NCI-H1417 treated with DMSO at 0.1 percent for 48 hours (cell line): ENCODE results near the gene PKIG.
"Not testable (repeated sequence)": the region's sequence is repeated elsewhere in the genome, so short reads cannot be mapped to it uniquely, and the experiment has no call there.

Experiments
- DNase-seq: peaks from one replicate; lab custom pipeline; 2025; lab: John Stamatoyannopoulos, UW

The PKIG gene

DNA sequence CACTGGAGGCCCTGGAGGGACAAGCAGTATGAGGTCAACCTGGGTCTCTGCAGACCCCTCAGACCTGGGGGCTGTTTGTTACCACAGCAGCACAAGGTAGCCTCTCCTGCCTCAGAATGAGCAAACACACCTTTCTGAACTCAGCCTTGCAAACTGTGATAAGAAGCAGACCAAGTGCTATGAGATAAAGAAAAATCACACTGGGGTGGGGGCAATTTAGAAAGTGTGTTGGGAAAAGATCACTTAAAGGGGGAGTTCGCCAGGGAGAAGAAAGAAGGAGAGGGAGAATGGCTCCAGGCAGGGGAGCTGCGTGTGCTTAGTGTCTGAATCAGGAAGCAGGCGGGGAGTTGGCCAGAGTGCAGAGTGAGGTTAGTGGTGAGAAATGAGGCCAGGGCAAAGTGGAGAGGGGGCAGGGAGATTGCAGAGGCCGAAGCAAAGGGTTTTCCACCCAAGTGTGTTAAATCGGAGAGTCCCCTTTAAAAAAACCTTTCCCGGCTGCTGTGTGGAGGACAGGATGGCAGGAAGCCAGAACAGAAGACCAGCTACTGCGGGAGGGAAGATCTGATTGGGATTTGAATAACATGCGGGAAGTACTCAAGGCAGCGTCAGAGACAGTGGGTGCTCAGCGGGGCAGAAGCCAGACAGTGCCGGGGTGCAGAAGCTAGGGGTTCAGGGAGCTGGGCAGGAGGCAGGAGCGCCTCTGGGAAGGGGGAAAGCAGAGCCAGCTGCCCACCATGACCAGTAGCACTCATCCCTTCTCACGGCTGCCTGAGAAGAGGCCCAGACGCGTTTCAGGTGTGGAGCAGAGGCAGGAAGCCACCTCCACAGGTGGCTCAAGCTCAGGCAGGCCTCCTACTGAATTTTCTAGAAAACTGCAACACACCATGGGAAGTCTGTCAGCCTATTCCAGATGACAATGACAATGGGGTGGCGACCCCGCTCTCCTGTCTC lies 60.1 kb downstream of the PKIG start:
- no peak for DNase-seq

GRCh38 chr20:44643154-44643519 lies 60.8 kb downstream of the PKIG start:
- no peak for DNase-seq

GRCh38 chr20:44643596-44644229 lies 61.3 kb downstream of the PKIG start:
- DNase-seq, result no peak

DNA sequence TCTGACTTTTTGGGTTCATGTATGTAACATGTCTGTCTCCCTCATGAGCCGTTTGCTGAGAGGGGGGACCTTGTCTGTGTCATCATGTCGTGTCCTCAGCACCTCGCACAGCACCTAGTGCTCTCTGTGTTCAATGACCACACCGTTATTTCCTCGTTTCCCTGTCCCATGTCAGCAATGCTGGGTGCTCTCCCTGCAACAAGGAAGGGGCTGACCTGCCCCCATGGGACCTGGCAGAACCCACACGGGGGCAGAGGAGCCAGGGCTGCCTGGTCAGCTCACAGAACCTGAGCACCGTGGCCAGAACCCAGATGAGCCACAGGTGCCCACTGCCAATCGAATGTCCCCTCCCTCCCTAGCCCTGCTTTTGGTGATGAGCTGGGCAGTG lies 61.8 kb downstream of the PKIG start:
- DNase-seq, result no peak

GRCh38 chr20:44644667-44645131 lies 62.3 kb downstream of the PKIG start:
- no peak for DNase-seq

- no peak for DNase-seq
These were observed 63.8 kb downstream of the PKIG start for GRCh38 chr20:44646023-44646640.

DNA sequence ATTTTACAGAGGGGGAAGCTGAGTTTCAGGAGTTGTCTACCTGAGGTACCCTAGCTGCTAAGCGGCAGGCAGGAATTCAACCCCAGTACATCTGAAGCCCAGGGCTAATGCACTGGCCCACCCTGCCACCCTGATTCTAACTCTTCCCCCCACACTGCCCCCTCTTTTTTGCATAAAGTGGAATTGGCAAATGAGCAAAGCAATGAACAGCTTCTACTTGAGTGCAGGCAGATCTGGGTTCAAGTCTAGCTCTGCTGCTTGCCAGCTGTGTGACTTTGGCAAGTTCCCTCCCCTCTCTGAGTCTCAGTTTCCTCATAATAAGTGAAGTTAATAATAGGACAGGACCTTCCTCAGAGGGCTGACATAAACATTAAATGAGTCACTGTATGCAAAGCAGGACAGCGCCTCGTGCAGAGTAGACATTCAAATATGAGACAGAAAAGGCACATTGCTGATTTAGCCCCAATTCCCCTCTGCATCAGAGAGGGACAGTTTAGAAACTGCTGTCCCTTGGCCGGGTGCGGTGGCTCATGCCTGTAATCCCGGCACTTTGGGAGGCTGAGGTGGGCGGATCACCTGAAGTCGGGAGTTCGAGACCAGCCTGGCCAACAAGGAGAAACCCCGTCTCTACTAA lies 64.4 kb downstream of the PKIG start:
- no peak for DNase-seq

DNA sequence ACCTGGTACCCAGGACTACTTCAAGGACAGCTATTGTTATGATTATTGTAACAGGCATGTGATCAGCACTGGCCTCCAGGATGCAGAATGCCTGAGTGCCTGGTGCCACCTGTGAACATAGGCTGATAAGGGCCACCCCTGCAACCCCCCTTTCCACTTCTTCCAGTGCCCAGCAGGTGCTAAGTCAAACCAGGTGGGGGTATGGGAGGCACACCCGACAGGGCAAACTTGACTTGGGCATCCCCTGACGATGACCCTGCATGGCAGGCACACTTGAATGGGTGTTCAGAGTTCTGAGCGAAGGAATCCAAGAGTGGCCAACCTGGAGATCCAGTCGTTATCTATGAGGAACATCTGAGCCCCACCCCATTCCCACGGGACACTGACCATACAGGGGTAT lies 65.7 kb downstream of the PKIG start:
- DNase-seq, result no peak

- no peak for DNase-seq
These were observed 66.2 kb downstream of the PKIG start for GRCh38 chr20:44648579-44648978.

DNA sequence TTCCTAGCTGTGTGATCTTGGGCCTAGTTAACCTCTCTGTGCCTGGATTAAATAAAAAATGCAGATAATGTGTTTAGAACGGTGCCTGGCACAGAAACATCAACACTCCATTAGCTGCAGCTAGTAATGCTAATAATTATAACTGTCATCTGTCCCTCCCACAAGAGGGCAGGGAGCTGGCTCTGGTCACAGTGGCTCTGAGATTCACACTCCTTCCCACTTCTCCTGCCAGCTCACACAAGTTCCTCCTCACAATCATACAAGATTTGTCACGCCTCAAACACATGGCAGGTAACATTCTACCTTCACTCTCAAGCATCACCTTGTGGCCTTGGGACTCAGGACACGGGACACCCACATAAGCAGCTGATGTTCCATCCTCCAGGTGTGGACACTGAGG lies 66.7 kb downstream of the PKIG start:
- no peak for DNase-seq

- no peak for DNase-seq
These were observed 67.6 kb downstream of the PKIG start for GRCh38 chr20:44649976-44650375.

DNA sequence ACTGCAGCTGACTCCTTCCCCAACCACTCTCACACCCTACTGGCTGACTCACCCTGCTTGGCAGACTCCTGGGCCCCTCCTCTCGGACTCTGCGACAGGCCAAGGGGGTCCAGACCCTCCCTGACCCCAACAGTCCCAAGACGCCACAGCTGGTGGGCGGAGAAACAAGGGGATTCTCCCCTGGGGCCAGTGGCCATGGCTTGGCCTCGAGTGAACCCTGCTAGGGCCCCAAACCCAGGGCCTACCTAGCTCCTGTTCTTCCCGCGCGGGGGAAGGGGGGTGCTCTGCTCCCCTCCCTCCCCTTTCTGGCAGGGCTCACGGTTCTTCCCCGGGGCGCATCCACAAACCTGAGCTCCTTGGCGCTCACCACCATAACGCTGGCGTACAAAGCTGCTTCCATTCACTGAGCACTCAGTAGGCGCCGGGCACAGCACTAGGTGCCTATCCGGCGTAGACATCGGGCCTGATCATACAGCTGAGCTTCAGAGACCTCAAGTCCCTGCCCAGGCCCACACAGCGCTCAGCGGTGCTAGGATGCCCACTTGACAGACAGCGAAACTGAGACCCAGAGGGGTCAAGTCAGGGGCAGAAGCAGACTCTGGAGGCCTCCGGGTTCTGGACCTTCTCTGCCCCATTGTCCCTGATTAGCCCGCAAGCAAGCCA lies 68.5 kb downstream of the PKIG start:
- no peak for DNase-seq

GRCh38 chr20:44651434-44651683 lies 69.0 kb downstream of the PKIG start:
- no peak for DNase-seq

- no peak for DNase-seq
These were observed 69.5 kb downstream of the PKIG start, which contains the start of gene ADA for GRCh38 chr20:44651684-44652423. TSS of gene ADA (minus strand) at chr20:44651699. CDS start at chr20:44651607, 92 bp downstream.

DNA sequence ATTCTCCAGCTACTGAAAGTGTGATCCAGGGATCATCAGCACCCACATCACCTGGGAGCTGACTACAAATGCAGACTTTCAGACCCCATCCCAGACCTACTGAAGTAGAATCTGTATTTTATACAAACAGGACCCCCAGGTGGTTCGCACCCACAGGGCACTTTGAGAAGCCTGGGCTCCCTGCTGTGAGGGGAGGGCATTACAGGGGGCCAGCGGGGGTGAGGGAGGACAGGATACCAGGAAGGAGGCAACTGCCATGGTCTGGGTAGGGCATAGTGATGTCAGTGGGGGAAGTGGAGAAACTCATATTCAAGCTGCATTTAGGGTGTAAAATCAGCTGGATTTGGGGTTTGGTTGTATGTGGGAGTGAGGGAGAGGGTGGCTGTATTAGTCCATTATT lies 71.2 kb downstream of the PKIG start:
- DNase-seq, result no peak

GRCh38 chr20:44654210-44654609 lies 71.8 kb downstream of the PKIG start:
- not testable (repeated sequence) for DNase-seq

DNA sequence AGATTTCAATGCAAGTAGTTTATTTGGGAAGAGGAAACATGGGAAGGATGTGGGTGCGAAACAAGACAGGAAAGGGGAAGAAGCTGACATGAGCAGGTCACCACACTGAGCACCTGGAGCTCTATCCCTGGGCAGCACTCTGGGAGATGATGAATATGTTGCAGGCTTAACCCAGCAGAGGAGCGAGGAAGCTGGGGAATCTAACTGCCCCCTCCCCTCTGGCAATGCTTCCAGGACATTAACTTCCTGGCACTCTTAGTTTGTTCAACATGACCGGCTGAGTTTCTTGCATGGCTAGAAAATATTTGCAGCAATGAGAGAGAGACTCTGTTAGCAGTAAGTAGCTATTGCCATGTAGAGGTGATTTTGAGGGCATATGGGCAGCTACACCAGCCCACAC lies 74.1 kb downstream of the PKIG start:
- DNase-seq, result no peak

DNA sequence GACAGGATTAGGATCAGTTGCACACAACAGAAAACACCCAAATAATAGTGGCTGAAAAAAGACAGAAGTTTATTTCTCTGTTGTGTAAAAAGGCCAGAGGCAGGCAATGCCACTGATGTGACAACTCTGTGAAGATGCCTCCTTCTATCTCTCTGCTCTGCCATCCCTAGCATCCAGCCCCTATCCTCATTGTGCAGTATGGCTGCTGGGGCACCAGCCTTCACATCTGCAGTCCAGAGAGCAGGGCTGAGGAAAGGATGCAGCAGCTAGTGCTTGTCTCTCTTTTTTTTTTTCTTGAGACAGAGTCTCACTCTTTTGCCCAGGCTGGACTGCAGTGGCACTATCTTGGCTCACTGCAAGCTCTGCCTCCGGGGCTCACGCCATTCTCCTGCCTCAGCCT lies 75.5 kb downstream of the PKIG start:
- DNase-seq, result no peak

GRCh38 chr20:44658810-44659209 lies 76.4 kb downstream of the PKIG start:
- DNase-seq, result no peak

- no peak for DNase-seq
These were observed 77.6 kb downstream of the PKIG start for GRCh38 chr20:44659931-44660330.

DNA sequence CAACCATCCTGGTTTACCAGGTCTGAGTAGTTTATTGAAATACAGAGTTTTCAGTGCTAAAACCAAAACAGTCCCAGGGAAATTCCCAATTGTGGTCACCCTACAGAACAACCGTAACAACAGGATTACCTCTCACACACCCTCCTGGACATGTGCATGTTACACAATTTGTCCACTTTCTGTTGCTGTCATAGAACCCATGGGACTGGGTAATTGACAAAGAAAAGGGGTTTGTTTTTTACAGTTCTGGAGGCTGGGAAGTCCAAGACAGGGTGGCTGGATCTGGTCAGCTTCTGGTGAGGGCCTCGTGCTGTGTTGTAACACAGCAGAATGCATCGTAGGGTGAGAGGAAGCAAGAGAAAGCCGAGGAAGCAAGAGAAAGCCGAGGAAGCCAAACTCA lies 78.2 kb downstream of the PKIG start:
- no peak for DNase-seq
